Neural cell (in vitro differentiated cells): ENCODE results near the gene GNAS. TPM values are rescaled to one million over a fixed set of nuclear protein-coding genes. Genes with fewer than 3 reads are reported as not detected.

Source experiments
- H2AFZ ChIP-seq: fragments of 200-600, 300-800 bp; sonication (generic), shearing (Covaris generic); 2 replicates; pipeline ENCODE4 v1.6.0; 2014; ENCODE audit warnings: low read depth, mild to moderate bottlenecking, antibody characterized with exemption, low read length, moderate library complexity
- H3F3A ChIP-seq: fragments of 200-600 bp; shearing (Covaris generic); 2 replicates; pipeline ENCODE4 v1.6.1; 2016; ENCODE audit warnings: mild to moderate bottlenecking, moderate library complexity, mixed read lengths, antibody characterized with exemption, low read length; ENCODE audit not compliant: insufficient read depth, poor library complexity, severe bottlenecking
- H3K27ac ChIP-seq: fragments of 200-600, 300-800 bp; sonication (generic), shearing (Covaris generic); 2 replicates; pipeline ENCODE4 v1.5.1; 2014; ENCODE audit warnings: mild to moderate bottlenecking, low read length, moderate library complexity
- H3K27me3 ChIP-seq: fragments of 300-800, 200-600 bp; sonication (generic), shearing (Covaris generic); 2 replicates; pipeline ENCODE4 v1.6.0; 2014; ENCODE audit warnings: mild to moderate bottlenecking, low read depth, low read length, moderate library complexity; ENCODE audit not compliant: insufficient read depth
- H3K36me3 ChIP-seq: fragments of 300-800, 200-600 bp; sonication (generic), shearing (Covaris generic); 2 replicates; pipeline ENCODE4 v1.5.1; 2014; ENCODE audit warnings: mild to moderate bottlenecking, antibody characterized with exemption, low read length, moderate library complexity; ENCODE audit not compliant: insufficient read depth
- H3K4me2 ChIP-seq: fragments of 300-800, 200-600 bp; sonication (generic), shearing (Covaris generic); 2 replicates; pipeline ENCODE4 v1.6.0; 2014; ENCODE audit warnings: mild to moderate bottlenecking, low read length
- H3K4me3 ChIP-seq: fragments of 300-800, 200-600 bp; sonication (generic), shearing (Covaris generic); 2 replicates; pipeline ENCODE4 v1.5.1; 2014; ENCODE audit warnings: mild to moderate bottlenecking, low read length, moderate library complexity
- H3K79me2 ChIP-seq: fragments of 200-600 bp; shearing (Covaris generic); replicated peaks from 2 replicates; pipeline ENCODE4 v1.6.0; 2014; ENCODE audit warnings: mild to moderate bottlenecking, low read length, moderate library complexity; ENCODE audit not compliant: insufficient read depth
- H3K9ac ChIP-seq: fragments of 300-800, 200-600 bp; sonication (generic), shearing (Covaris generic); 2 replicates; pipeline ENCODE4 v1.6.1; 2016; ENCODE audit warnings: mild to moderate bottlenecking, low read length, mixed read lengths
- H3K9me2 ChIP-seq: fragments of 200-600 bp; shearing (Covaris generic); 2 replicates; pipeline ENCODE4 v1.6.1; 2016; ENCODE audit warnings: mild to moderate bottlenecking, low read length, mixed read lengths; ENCODE audit not compliant: insufficient read depth
- H3K9me3 ChIP-seq: fragments of 200-600, 300-800 bp; sonication (generic), shearing (Covaris generic); 2 replicates; pipeline ENCODE4 v1.6.1; 2016; ENCODE audit warnings: mild to moderate bottlenecking, mixed run types, low read length, moderate library complexity, mixed read lengths
- H4K20me1 ChIP-seq: fragments of 200-600 bp; shearing (Covaris generic); 2 replicates; pipeline ENCODE4 v1.6.1; 2016; ENCODE audit warnings: mild to moderate bottlenecking, mixed run types; ENCODE audit not compliant: insufficient read depth
- CTCF ChIP-seq: fragments of 450-650 bp; IDR thresholded peaks from 2 replicates; pipeline ENCODE4 v1.5.1; 2014; ENCODE audit warnings: antibody characterized with exemption, mild to moderate bottlenecking, moderate library complexity; ENCODE audit not compliant: poor library complexity, severe bottlenecking
- EP300 ChIP-seq: fragments of 450-650 bp; conservative IDR thresholded peaks from 2 replicates; pipeline ENCODE4 v1.6.1; 2014; ENCODE audit warnings: antibody characterized with exemption, mild to moderate bottlenecking, moderate library complexity; ENCODE audit not compliant: poor library complexity, severe bottlenecking
- EZH2 ChIP-seq: fragments of 200-600, 300-800 bp; shearing (Covaris generic), sonication (generic); IDR thresholded peaks from 2 replicates; pipeline ENCODE4 v1.6.1; 2014; ENCODE audit warnings: antibody characterized with exemption, low read length, borderline replicate concordance, mild to moderate bottlenecking; ENCODE audit not compliant: insufficient read depth, poor library complexity, severe bottlenecking
- MXI1 ChIP-seq: fragments of 450-650 bp; conservative IDR thresholded peaks from 2 replicates; pipeline ENCODE4 v1.6.1; 2014; ENCODE audit warnings: antibody characterized with exemption, mild to moderate bottlenecking; ENCODE audit not compliant: poor library complexity, severe bottlenecking
- POLR2AphosphoS5 ChIP-seq: IDR thresholded peaks from 2 replicates; pipeline ENCODE4 v1.6.1; 2012
- RAD21 ChIP-seq: fragments of 450-650 bp; conservative IDR thresholded peaks from 2 replicates; pipeline ENCODE4 v1.6.1; 2014; ENCODE audit warnings: antibody characterized with exemption, mild to moderate bottlenecking, moderate library complexity
- REST ChIP-seq: IDR thresholded peaks from 2 replicates; pipeline ENCODE4 v1.6.1; 2012; ENCODE audit warnings: borderline replicate concordance
- SMC3 ChIP-seq: fragments of 450-650 bp; conservative IDR thresholded peaks from 2 replicates; pipeline ENCODE4 v1.6.1; 2014; ENCODE audit warnings: antibody characterized with exemption, mild to moderate bottlenecking, moderate library complexity; ENCODE audit not compliant: poor library complexity
- TAF1 ChIP-seq: IDR thresholded peaks from 2 replicates; pipeline ENCODE4 v1.6.1; 2012; ENCODE audit warnings: low read depth
- polyA plus RNA-seq: library from polyadenylated mRNA; depleted of rRNA; stranded (reverse); fragments of >200 nt; gene quantifications from 2 replicates; pipeline ENCODE4 v1.2.3, GENCODE V29; 2014

GNAS gene
- polyA plus RNA-seq, 1 donor from 2014 or later, result 958 TPM

- H3F3A ChIP-seq, result no peaks in the 10 kb centered on the region
- no peak overlapping the region for H3K27ac ChIP-seq
- H2AFZ ChIP-seq, result no peak overlapping the region
- no peak overlapping the region for H3K9ac ChIP-seq
- TF ChIP-seq POLR2AphosphoS5 (no peak), MXI1 (no peak), CTCF (no peak), EP300 (no peak), REST (no peak), SMC3 (no peak)
- no peak overlapping the region for H3K4me3 ChIP-seq
- H3K36me3 ChIP-seq, result no peaks in the 10 kb centered on the region
- H4K20me1 ChIP-seq, result no peaks in the 10 kb centered on the region
- no peaks in the 10 kb centered on the region for H3K9me2 ChIP-seq
- H3K4me2 ChIP-seq, result no peak overlapping the region
- peaks cover 36% of the 10 kb centered on the region for H3K27me3 ChIP-seq
- no peaks in the 10 kb centered on the region for H3K79me2 ChIP-seq
- H3K9me3 ChIP-seq, result no peaks in the 10 kb centered on the region
These were observed 15.8 kb upstream of the GNAS start for GRCh38 chr20:58836616-58837204.

- Histone ChIP-seq H2AFZ (no peak overlapping the region), H3K36me3 (no peaks in the 10 kb centered on the region), H3K4me3 (no peak overlapping the region), H3K9me3 (no peaks in the 10 kb centered on the region), H3K9ac (no peak overlapping the region), H3K9me2 (no peaks in the 10 kb centered on the region), H3K79me2 (no peaks in the 10 kb centered on the region), H3F3A (no peaks in the 10 kb centered on the region), H3K27ac (no peak overlapping the region), H4K20me1 (no peaks in the 10 kb centered on the region), H3K4me2 (no peak overlapping the region), H3K27me3 (peaks cover 46% of the 10 kb centered on the region)
- TF ChIP-seq REST (no peak), RAD21 (no peak), POLR2AphosphoS5 (no peak), EZH2 (no peak), SMC3 (no peak), EP300 (no peak), TAF1 (no peak), MXI1 (no peak), CTCF (no peak)
These were observed 14.8 kb upstream of the GNAS start for GRCh38 chr20:58837717-58838116.
